PC-3 (cell line): ENCODE measurements around the gene PSMG2. TPM values are rescaled to one million over a fixed set of nuclear protein-coding genes. Genes with fewer than 3 reads are reported as not detected.

ENCODE experiments used
- ATAC-seq: fragments of 200-7000 bp; cut with Tn5 transposase; 2 replicates; pipeline ENCODE4 v1.9.1; 2020; ENCODE audit warnings: mild to moderate bottlenecking, moderate library complexity
- BruUV-seq: library from RNA; stranded (reverse); fragments of 400-500 nt; replicated peaks from 2 replicates; lab custom pipeline; 2021; lab: Mats Ljungman, UMichigan
- CTCF ChIA-PET: fragments of 300-600 bp; sonication (Branson Sonifier 250); formaldehyde crosslinking; loops from one replicate; lab custom pipeline; 2022; ENCODE audit warnings: antibody characterized with exemption; lab: Charles Lee
- POLR2A ChIA-PET: fragments of 300-600 bp; sonication (Branson Sonifier 250); formaldehyde crosslinking; loops from one replicate; lab custom pipeline; 2022; ENCODE audit warnings: antibody characterized with exemption; ENCODE audit not compliant: unreplicated experiment; lab: Charles Lee
- DNase-seq: peaks from one replicate; pipeline ENCODE4 v3.0.0-alpha.2; 2015
- H2AFZ ChIP-seq: fragments of 300-600 bp; sonication (generic); 2 replicates; pipeline ENCODE4 v1.6.0; 2016; ENCODE audit warnings: antibody characterized with exemption, low read length
- H3F3A ChIP-seq: fragments of 300-600 bp; sonication (generic); one replicate; pipeline ENCODE4 v1.6.0; 2017; ENCODE audit warnings: antibody characterized with exemption, low read length, control low read depth, mild to moderate bottlenecking; ENCODE audit not compliant: unreplicated experiment
- H3K27ac ChIP-seq: fragments of 300-600 bp; sonication (generic); 2 replicates; pipeline ENCODE4 v1.5.1; 2016; ENCODE audit warnings: mild to moderate bottlenecking, low read length
- H3K27me3 ChIP-seq: fragments of 300-600 bp; sonication (generic); 2 replicates; pipeline ENCODE4 v1.6.1; 2016; ENCODE audit warnings: low read length, mixed read lengths
- H3K36me3 ChIP-seq: fragments of 300-600 bp; sonication (generic); 2 replicates; pipeline ENCODE4 v1.6.1; 2016; ENCODE audit warnings: low read depth, mixed run types, low read length, mixed read lengths
- H3K4me1 ChIP-seq: fragments of 300-600 bp; sonication (generic); 2 replicates; pipeline ENCODE4 v1.5.1; 2016; ENCODE audit warnings: low read length; ENCODE audit not compliant: insufficient read depth
- H3K4me2 ChIP-seq: fragments of 300-600 bp; sonication (generic); 2 replicates; pipeline ENCODE4 v1.6.0; 2016; ENCODE audit warnings: low read length
- H3K4me3 ChIP-seq: fragments of 300-600 bp; sonication (generic); 2 replicates; pipeline ENCODE4 v1.5.1; 2016; ENCODE audit warnings: mild to moderate bottlenecking, low read length, mixed read lengths
- H3K79me2 ChIP-seq: fragments of 300-600 bp; sonication (generic); 2 replicates; pipeline ENCODE4 v1.6.1; 2017; ENCODE audit warnings: low read length, mixed read lengths
- H3K9ac ChIP-seq: fragments of 300-600 bp; sonication (generic); 2 replicates; pipeline ENCODE4 v1.6.0; 2016; ENCODE audit warnings: mild to moderate bottlenecking, low read length
- H3K9me2 ChIP-seq: fragments of 300-600 bp; sonication (generic); replicated peaks from 2 replicates; pipeline ENCODE4 v1.6.1; 2016; ENCODE audit warnings: mixed run types, low read length, mixed read lengths
- H3K9me3 ChIP-seq: fragments of 300-600 bp; sonication (generic); 2 replicates; pipeline ENCODE4 v1.6.1; 2016; ENCODE audit warnings: low read length, mixed read lengths
- H4K20me1 ChIP-seq: fragments of 300-600 bp; sonication (generic); 2 replicates; pipeline ENCODE4 v1.6.1; 2016; ENCODE audit warnings: low read length, mixed read lengths
- CTCF ChIP-seq: fragments of 300-600 bp; sonication (generic); conservative IDR thresholded peaks from 2 replicates; pipeline ENCODE4 v1.5.1; 2017; ENCODE audit warnings: antibody characterized with exemption, low read depth, mild to moderate bottlenecking, low read length
- EZH2 ChIP-seq: fragments of 300-600 bp; sonication (generic); IDR thresholded peaks from one replicate; pipeline ENCODE4 v1.6.1; 2017; ENCODE audit warnings: antibody characterized with exemption, mild to moderate bottlenecking, low read length; ENCODE audit not compliant: unreplicated experiment
- EZH2phosphoT487 ChIP-seq: fragments of 300-600 bp; sonication (generic); IDR thresholded peaks from 2 replicates; pipeline ENCODE4 v1.6.1; 2018; ENCODE audit warnings: mild to moderate bottlenecking, antibody characterized with exemption, low read length, borderline replicate concordance
- intact Hi-C: fragments of 100-400 bp; cut with micrococcal nuclease; formaldehyde crosslinking; loops from 2 replicates; pipeline ENCODE4 v1.9.0; 2023
- total RNA-seq: library from RNA; depleted of rRNA; stranded (reverse); fragments of >200 nt; gene quantifications from 2 replicates; pipeline ENCODE4 v1.2.3, GENCODE V29; 2014

PSMG2 gene
- total RNA-seq, 1 experiment from 2014 or later = 93.6 TPM

DNA sequence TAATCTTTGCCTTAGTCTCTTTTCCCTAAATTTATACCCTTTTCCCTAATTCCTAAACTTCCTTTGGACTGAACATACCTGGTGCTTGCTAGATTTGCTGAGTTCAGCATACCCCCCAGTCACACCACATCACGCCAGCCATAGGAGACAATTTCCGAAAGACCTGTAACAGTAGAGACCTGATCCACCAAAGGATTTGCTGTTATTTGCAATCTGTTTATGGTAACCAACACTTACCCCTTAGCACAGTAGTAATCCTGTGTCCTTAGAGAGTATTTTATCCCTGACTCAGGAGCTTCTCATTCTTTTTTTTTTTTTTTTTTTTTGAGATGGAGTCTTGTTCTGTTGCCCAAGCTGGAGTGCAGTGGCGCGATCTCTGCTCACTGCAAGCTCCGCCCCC, 8.6 kb downstream of the PSMG2 start:
- H3K79me2 ChIP-seq = peaks cover 11% of the 10 kb centered on the region; the same call in 1 of the 2 replicates
- H2AFZ ChIP-seq = no peak overlapping the region
- TF ChIP-seq CTCF (no peak), EZH2phosphoT487 (no peak), EZH2 (no peak)
- H3K9me3 ChIP-seq = no peaks in the 10 kb centered on the region
- no peaks in the 10 kb centered on the region for H3F3A ChIP-seq
- no peak overlapping the region for H3K4me3 ChIP-seq
- H3K27me3 ChIP-seq = no peaks in the 10 kb centered on the region
- BruUV-seq = no TSS peak
- no peak overlapping the region for H3K27ac ChIP-seq
- POLR2A ChIA-PET = no interaction called here
- H3K9me2 ChIP-seq = no peaks in the 10 kb centered on the region
- no peak overlapping the region for H3K4me2 ChIP-seq
- no peak overlapping the region for H3K9ac ChIP-seq
- no peaks in the 10 kb centered on the region for H3K4me1 ChIP-seq
- intact Hi-C loops = no loop called here
- peaks cover 41% of the 10 kb centered on the region for H3K36me3 ChIP-seq
- CTCF ChIA-PET = no interaction called here
- no peak for DNase-seq
- ATAC-seq = no peak
- H4K20me1 ChIP-seq = no peaks in the 10 kb centered on the region

- Histone ChIP-seq H3K4me3 (no peak overlapping the region), H3K9me2 (no peaks in the 10 kb centered on the region), H3K27me3 (no peaks in the 10 kb centered on the region), H4K20me1 (no peaks in the 10 kb centered on the region), H3K4me2 (no peak overlapping the region), H3K36me3 (peaks cover 46% of the 10 kb centered on the region), H3F3A (no peaks in the 10 kb centered on the region), H3K79me2 (no peaks in the 10 kb centered on the region), H3K4me1 (no peaks in the 10 kb centered on the region), H3K27ac (no peak overlapping the region), H3K9ac (no peak overlapping the region), H3K9me3 (no peaks in the 10 kb centered on the region), H2AFZ (no peak overlapping the region)
- intact Hi-C loops = no loop called here
- CTCF ChIA-PET = interaction anchor here (0.7 kb wide), 1 partner anchor 213 kb away, joined by 4 read pairs; no protein-coding TSS in a partner anchor
- BruUV-seq = no TSS peak
- DNase-seq (no peak), ATAC-seq (no peak)
- no peak for TF ChIP-seq EZH2phosphoT487
- TF ChIP-seq CTCF = no peak
- no peak for TF ChIP-seq EZH2
- POLR2A ChIA-PET = interaction anchor here (0.5 kb wide), 1 partner anchor 20 kb away, joined by 4 read pairs; no protein-coding TSS in a partner anchor
Measured at GRCh38 chr18:12721495-12722275, 18.8 kb downstream of the PSMG2 start.

GRCh38 chr18:12722731-12723130, 19.9 kb downstream of the PSMG2 start:
- Histone ChIP-seq H3K79me2 (no peaks in the 10 kb centered on the region), H3K9me3 (no peaks in the 10 kb centered on the region), H3K9me2 (no peaks in the 10 kb centered on the region), H2AFZ (no peak overlapping the region), H3K4me3 (no peak overlapping the region), H3K9ac (no peak overlapping the region), H3K4me2 (no peak overlapping the region), H3K36me3 (peaks cover 38% of the 10 kb centered on the region), H3K27me3 (no peaks in the 10 kb centered on the region), H4K20me1 (no peaks in the 10 kb centered on the region), H3K4me1 (no peaks in the 10 kb centered on the region), H3F3A (no peaks in the 10 kb centered on the region), H3K27ac (no peak overlapping the region)
- CTCF ChIA-PET = no interaction called here
- POLR2A ChIA-PET = no interaction called here
- ATAC-seq (no peak), DNase-seq (no peak)
- TF ChIP-seq EZH2phosphoT487 (no peak), CTCF (no peak), EZH2 (no peak)
- intact Hi-C loops = no loop called here
- no TSS peak for BruUV-seq
